Embryonic facial prominence (tissue), 1 donor: ENCODE data around the gene NPAS4.
"Not testable (repeated sequence)": the region's sequence is repeated elsewhere in the genome, so short reads cannot be mapped to it uniquely, and the experiment has no call there.

ENCODE experiments used
- DNase-seq: peaks from one replicate; pipeline ENCODE4 v3.0.0-alpha.2; 2016; ENCODE audit errors: extremely low spot score

NPAS4 gene

GRCh38 chr11:66417000-66417399 lies 3.8 kb upstream of the NPAS4 start:
- DNase-seq = no peak

- DNase-seq = no peak
These were observed 2.5 kb upstream of the NPAS4 start for GRCh38 chr11:66418168-66418985.

GRCh38 chr11:66418986-66419308 lies 1.9 kb upstream of the NPAS4 start:
- DNase-seq = no peak

- DNase-seq = no peak
These were observed 1.0 kb upstream of the NPAS4 start for GRCh38 chr11:66419825-66420224.

GRCh38 chr11:66421492-66422205 lies 814 bp downstream of the NPAS4 start:
- DNase-seq = peak; percentile 90

- no peak for DNase-seq
These were observed 5.5 kb downstream of the NPAS4 start for GRCh38 chr11:66426314-66426713.

GRCh38 chr11:66428933-66429332 lies 8.1 kb downstream of the NPAS4 start:
- DNase-seq = no peak

- DNase-seq = no peak
These were observed 9.3 kb downstream of the NPAS4 start for GRCh38 chr11:66429983-66430602.

GRCh38 chr11:66431287-66431686 lies 10.5 kb downstream of the NPAS4 start:
- not testable (repeated sequence) for DNase-seq

GRCh38 chr11:66431871-66432329 lies 11.1 kb downstream of the NPAS4 start:
- DNase-seq = not testable (repeated sequence)

- DNase-seq = no peak
These were observed 11.8 kb downstream of the NPAS4 start for GRCh38 chr11:66432597-66432996.

- DNase-seq = no peak
These were observed 17.2 kb downstream of the NPAS4 start for GRCh38 chr11:66437979-66438503.

- DNase-seq = peak; percentile 89
These were observed 17.9 kb downstream of the NPAS4 start, which contains the start of gene MRPL11 for GRCh38 chr11:66438504-66439466. TSS of gene MRPL11 (minus strand) at chr11:66438848. CDS start at chr11:66438754, 94 bp downstream.

GRCh38 chr11:66440101-66440939 lies 19.5 kb downstream of the NPAS4 start:
- DNase-seq = not testable (repeated sequence)

- DNase-seq = not testable (repeated sequence)
These were observed 20.1 kb downstream of the NPAS4 start for GRCh38 chr11:66440940-66441282.

- no peak for DNase-seq
These were observed 22.8 kb downstream of the NPAS4 start for GRCh38 chr11:66443602-66444001.

GRCh38 chr11:66447012-66447411 lies 26.2 kb downstream of the NPAS4 start:
- DNase-seq = no peak

GRCh38 chr11:66448523-66448922 lies 27.7 kb downstream of the NPAS4 start:
- DNase-seq = no peak

GRCh38 chr11:66450560-66450959 lies 29.7 kb downstream of the NPAS4 start:
- DNase-seq = no peak

- DNase-seq = no peak
These were observed 30.8 kb downstream of the NPAS4 start for GRCh38 chr11:66451663-66452062.
